Panc1 (cell line): ENCODE results near the gene NRG2. TPM values are rescaled to one million over a fixed set of nuclear protein-coding genes. Genes with fewer than 3 reads are reported as not detected.

ENCODE experiments used
- ATAC-seq: fragments of 200-7000 bp; cut with Tn5 transposase; 2 replicates; pipeline ENCODE4 v1.9.1; 2020; ENCODE audit warnings: mild to moderate bottlenecking, moderate library complexity
- BruUV-seq: library from RNA; stranded (reverse); fragments of 400-500 nt; replicated peaks from 2 replicates; lab custom pipeline; 2021; lab: Mats Ljungman, UMichigan
- CTCF ChIA-PET: fragments of 300-600 bp; sonication (Branson Sonifier 250); formaldehyde crosslinking; loops from one replicate; lab custom pipeline; 2022; ENCODE audit warnings: antibody characterized with exemption; lab: Charles Lee
- POLR2A ChIA-PET: fragments of 300-600 bp; sonication (Branson Sonifier 250); formaldehyde crosslinking; loops from one replicate; lab custom pipeline; 2022; ENCODE audit warnings: antibody characterized with exemption; lab: Charles Lee
- DNase-seq: peaks from one replicate; pipeline ENCODE4 v3.0.0-alpha.2; 2010; ENCODE audit warnings: low read depth, low spot score
- H3K27ac ChIP-seq: 2 replicates; pipeline ENCODE4 v1.5.1; 2011; ENCODE audit warnings: mild to moderate bottlenecking, low read length, inconsistent platforms
- H3K27me3 ChIP-seq: fragments of 200-500 bp; sonication (Bioruptor generic); 2 replicates; pipeline ENCODE4 v1.6.0; 2014; ENCODE audit warnings: low read length, inconsistent platforms; ENCODE audit not compliant: control insufficient read depth, insufficient read depth
- H3K36me3 ChIP-seq: fragments of 200-500 bp; sonication (Bioruptor generic); 2 replicates; pipeline ENCODE4 v1.5.1; 2014; ENCODE audit warnings: inconsistent platforms, mild to moderate bottlenecking, low read length, moderate library complexity; ENCODE audit not compliant: control insufficient read depth, insufficient read depth
- H3K4me1 ChIP-seq: 2 replicates; pipeline ENCODE4 v1.5.1; 2011; ENCODE audit warnings: inconsistent platforms, mild to moderate bottlenecking, low read length, moderate library complexity; ENCODE audit not compliant: control insufficient read depth, insufficient read depth
- H3K4me3 ChIP-seq, 2 experiments: 2 replicates each; pipeline ENCODE4 v1.5.1; 2011 to 2012; ENCODE audit warnings: low read depth in 2 of 2, low read length in 2 of 2, mild to moderate bottlenecking in 2 of 2, inconsistent platforms in 1 of 2, moderate library complexity in 1 of 2
- H3K9me3 ChIP-seq: fragments of 200-500 bp; sonication (Bioruptor generic); 2 replicates; pipeline ENCODE4 v1.5.1; 2014; ENCODE audit warnings: low read depth, mild to moderate bottlenecking, inconsistent platforms, low read length, moderate library complexity; ENCODE audit not compliant: control insufficient read depth, insufficient read depth
- CTCF ChIP-seq: fragments of 450-650 bp; IDR thresholded peaks from 2 replicates; pipeline ENCODE4 v1.5.1; 2017; ENCODE audit warnings: mild to moderate bottlenecking
- POLR2AphosphoS5 ChIP-seq: IDR thresholded peaks from 2 replicates; pipeline ENCODE4 v1.6.1; 2012; ENCODE audit warnings: mild to moderate bottlenecking, low read depth, low read length, moderate library complexity
- REST ChIP-seq, 2 experiments: IDR thresholded peaks; 2 replicates each; pipeline ENCODE4 v1.6.1; 2011 to 2012; ENCODE audit warnings: low read depth in 2 of 2, control low read depth in 1 of 2, low read length in 1 of 2, mild to moderate bottlenecking in 1 of 2, moderate library complexity in 1 of 2; ENCODE audit not compliant: insufficient read depth in 1 of 2
- SIN3A ChIP-seq: IDR thresholded peaks from 2 replicates; pipeline ENCODE4 v1.6.1; 2012; ENCODE audit warnings: low read depth, mild to moderate bottlenecking, low read length, moderate library complexity, borderline replicate concordance; ENCODE audit not compliant: insufficient read depth
- TCF7L2 ChIP-seq: IDR thresholded peaks from 2 replicates; pipeline ENCODE4 v1.6.1; 2011; ENCODE audit warnings: mild to moderate bottlenecking, low read depth, low read length, inconsistent platforms
- in situ Hi-C: cut with HindIII; loops from 2 replicates; pipeline ENCODE4 v1.10.0; 2016; ENCODE audit warnings: low sequenced_read_pairs, low pct_unique_long_range_greater_than_20kb
- intact Hi-C: fragments of 100-400 bp; cut with micrococcal nuclease; formaldehyde crosslinking; loops from one replicate; pipeline ENCODE4 v1.10.0; 2022; ENCODE audit not compliant: unreplicated experiment
- total RNA-seq: library from RNA; stranded (reverse); gene quantifications from one replicate; pipeline ENCODE4 v1.2.1, GENCODE V29; 2021; ENCODE audit not compliant: unreplicated experiment

Gene NRG2
- total RNA-seq, 1 experiment from 2014 or later, result 20.2 TPM

- peaks cover 4% of the 10 kb centered on the region for H3K4me1 ChIP-seq
- ChIA-PET CTCF (no interaction called here), POLR2A (no interaction called here)
- H3K27me3 ChIP-seq, result no peaks in the 10 kb centered on the region
- in situ Hi-C loops, result no loop called here
- TF ChIP-seq SIN3A (no peak), TCF7L2 (no peak), REST (IDR thresholded peaks at IDR 0.05; ENCODE audit: insufficient read depth in 1 of 2, low read depth in 2 of 2, low read length in 1 of 2) (no peak), POLR2AphosphoS5 (no peak), CTCF (no peak)
- H3K27ac ChIP-seq, result no peak overlapping the region
- DNase-seq, result no peak
- no TSS peak for BruUV-seq
- H3K36me3 ChIP-seq, result no peaks in the 10 kb centered on the region
- intact Hi-C loops, result no loop called here
- no peak overlapping the region for H3K4me3 ChIP-seq
- no peaks in the 10 kb centered on the region for H3K9me3 ChIP-seq
- no peak for ATAC-seq
Measured at GRCh38 chr5:139910036-139910435, 133.1 kb downstream of the NRG2 start.

GRCh38 chr5:139908749-139909148 lies 134.3 kb downstream of the NRG2 start:
- ATAC-seq (0 out of 2 replicates have a peak, but pooled peaks have one; percentile 20), DNase-seq (no peak)
- TF ChIP-seq REST (IDR thresholded peaks at IDR 0.05; ENCODE audit: insufficient read depth in 1 of 2, low read depth in 2 of 2, low read length in 1 of 2) (no peak), CTCF (no peak), SIN3A (no peak), TCF7L2 (no peak), POLR2AphosphoS5 (no peak)
- TSS peak; percentile 30 for BruUV-seq
- H3K27ac ChIP-seq, result no peak overlapping the region
- intact Hi-C loops, result no loop called here
- no peaks in the 10 kb centered on the region for H3K27me3 ChIP-seq
- POLR2A ChIA-PET, result no interaction called here
- no peaks in the 10 kb centered on the region for H3K36me3 ChIP-seq
- in situ Hi-C loops, result no loop called here
- no peak overlapping the region for H3K4me3 ChIP-seq
- peaks cover 10% of the 10 kb centered on the region for H3K4me1 ChIP-seq
- CTCF ChIA-PET, result no interaction called here
- H3K9me3 ChIP-seq, result no peaks in the 10 kb centered on the region
